Trophoblast cell (in vitro differentiated cells and primary cell): ENCODE measurements around the gene KRT8.

Experiments
- DNase-seq, 2 donors: peaks; one replicate each; pipeline ENCODE4 v3.0.0-alpha.2; 2016
- H2AFZ ChIP-seq: 2 replicates; pipeline ENCODE4 v1.6.1; 2013; ENCODE audit warnings: low read length, moderate library complexity, mild to moderate bottlenecking; ENCODE audit not compliant: insufficient read depth, poor library complexity
- H2AK5ac ChIP-seq: 2 replicates; pipeline ENCODE4 v1.6.1; 2013; ENCODE audit warnings: mild to moderate bottlenecking, low read length
- H2BK120ac ChIP-seq: 2 replicates; pipeline ENCODE4 v1.6.1; 2013; ENCODE audit warnings: low read length, mild to moderate bottlenecking, moderate library complexity; ENCODE audit not compliant: insufficient read depth, poor library complexity
- H2BK12ac ChIP-seq: 2 replicates; pipeline ENCODE4 v1.6.1; 2013; ENCODE audit warnings: mild to moderate bottlenecking, low read length, moderate library complexity
- H2BK5ac ChIP-seq: 2 replicates; pipeline ENCODE4 v1.6.1; 2013; ENCODE audit warnings: low read length, low read depth, moderate library complexity, mild to moderate bottlenecking; ENCODE audit not compliant: poor library complexity
- H3K14ac ChIP-seq: 2 replicates; pipeline ENCODE4 v1.6.1; 2013; ENCODE audit warnings: mild to moderate bottlenecking, low read length
- H3K18ac ChIP-seq: 2 replicates; pipeline ENCODE4 v1.6.1; 2013; ENCODE audit warnings: mild to moderate bottlenecking, low read length
- H3K23ac ChIP-seq: 2 replicates; pipeline ENCODE4 v1.6.1; 2013; ENCODE audit warnings: low read length
- H3K27ac ChIP-seq: 2 replicates; pipeline ENCODE4 v1.5.1; 2013; ENCODE audit warnings: low read depth, mild to moderate bottlenecking, inconsistent platforms, low read length, moderate library complexity
- H3K27me3 ChIP-seq: 2 replicates; pipeline ENCODE4 v1.6.1; 2013; ENCODE audit warnings: inconsistent platforms, mild to moderate bottlenecking, low read length, moderate library complexity; ENCODE audit not compliant: insufficient read depth
- H3K36me3 ChIP-seq, 2 experiments: 1 replicate in 1 of 2; 2 replicates in 1 of 2; pipeline ENCODE4 v1.6.1; 2013; ENCODE audit warnings: low read length in 2 of 2, mild to moderate bottlenecking in 2 of 2, moderate library complexity in 1 of 2; ENCODE audit not compliant: insufficient read depth in 2 of 2, control insufficient read depth in 1 of 2
- H3K4ac ChIP-seq: 2 replicates; pipeline ENCODE4 v1.6.1; 2013; ENCODE audit warnings: low read depth, mild to moderate bottlenecking, low read length, moderate library complexity
- H3K4me1 ChIP-seq, 2 experiments: 1 replicate in 1 of 2; 2 replicates in 1 of 2; pipeline ENCODE4 v1.6.1; 2013; ENCODE audit warnings: low read length in 2 of 2, mild to moderate bottlenecking in 2 of 2, moderate library complexity in 1 of 2; ENCODE audit not compliant: insufficient read depth in 2 of 2, control insufficient read depth in 1 of 2
- H3K4me2 ChIP-seq: 2 replicates; pipeline ENCODE4 v1.6.1; 2013; ENCODE audit warnings: inconsistent platforms, mild to moderate bottlenecking, low read length, moderate library complexity
- H3K4me3 ChIP-seq: 2 replicates; pipeline ENCODE4 v1.5.1; 2013; ENCODE audit warnings: mild to moderate bottlenecking, low read depth, low read length, inconsistent platforms
- H3K79me1 ChIP-seq: one replicate; pipeline ENCODE4 v1.6.1; 2013; ENCODE audit warnings: low read length
- H3K79me2 ChIP-seq: 2 replicates; pipeline ENCODE4 v1.6.1; 2013; ENCODE audit warnings: low read length, mild to moderate bottlenecking; ENCODE audit not compliant: control insufficient read depth, insufficient read depth, poor library complexity
- H3K9ac ChIP-seq: 2 replicates; pipeline ENCODE4 v1.6.1; 2013; ENCODE audit warnings: mild to moderate bottlenecking, low read length
- H3K9me3 ChIP-seq: 2 replicates; pipeline ENCODE4 v1.6.1; 2013; ENCODE audit warnings: low read depth, mild to moderate bottlenecking, control low read depth, inconsistent platforms, low read length; ENCODE audit not compliant: insufficient read depth
- H4K12ac ChIP-seq: 2 replicates; pipeline ENCODE4 v1.6.1; 2013; ENCODE audit warnings: low read depth, mild to moderate bottlenecking, low read length, moderate library complexity
- H4K8ac ChIP-seq: 2 replicates; pipeline ENCODE4 v1.6.1; 2013; ENCODE audit warnings: low read depth, mild to moderate bottlenecking, low read length, moderate library complexity
- H4K91ac ChIP-seq: one replicate; pipeline ENCODE4 v1.6.1; 2013; ENCODE audit warnings: low read depth, mild to moderate bottlenecking, low read length, moderate library complexity
- WGBS: extraction: QIAGEN DNeasy Blood & Tissue Kit; methylation state at CpG from one replicate; pipeline ENCODE4 v1.1.7; 2013; ENCODE audit warnings: missing lambda C conversion rate; ENCODE audit not compliant: insufficient read length, insufficient coverage; ENCODE audit errors: extremely low coverage; 5-methylcytosine and 5-hydroxymethylcytosine counted together

KRT8 gene

DNA sequence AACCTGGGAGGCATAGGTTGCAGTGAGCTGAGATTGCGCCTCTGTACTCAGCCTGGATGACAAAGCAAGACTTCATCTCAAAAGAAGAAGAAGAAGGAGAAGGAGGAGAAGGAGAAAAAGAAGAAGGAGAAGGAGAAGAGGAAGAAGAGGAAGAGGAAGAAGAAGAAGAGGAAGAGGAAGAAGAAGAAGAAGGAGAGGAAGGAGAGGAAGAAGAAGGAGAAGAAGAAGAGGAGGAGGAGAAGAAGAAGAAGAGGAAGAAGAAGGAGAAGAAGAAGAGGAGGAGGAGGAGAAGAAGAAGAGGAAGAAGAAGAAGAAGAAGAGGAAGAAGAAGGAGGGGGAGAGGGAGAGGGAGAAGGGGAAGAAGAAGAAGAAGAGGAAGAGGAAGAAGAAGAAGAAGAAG, 12.9 kb upstream of the KRT8 start:
- Histone ChIP-seq H4K91ac (no peak overlapping the region), H3K23ac (no peak overlapping the region), H2BK5ac (no peak overlapping the region), H3K4me1 (peaks cover 20 to 31% of the 10 kb centered on the region in 2 experiments), H2BK12ac (no peak overlapping the region), H3K4me3 (no peak overlapping the region), H4K8ac (no peak overlapping the region), H3K79me2 (peaks cover 8% of the 10 kb centered on the region), H3K27ac (no peak overlapping the region), H3K9ac (no peak overlapping the region), H2AK5ac (no peak overlapping the region), H3K18ac (no peak overlapping the region), H2AFZ (no peak overlapping the region), H2BK120ac (no peak overlapping the region), H3K4ac (no peak overlapping the region), H3K9me3 (no peaks in the 10 kb centered on the region), H3K14ac (no peak overlapping the region), H3K27me3 (no peaks in the 10 kb centered on the region), H3K79me1 (peaks cover 25% of the 10 kb centered on the region), H3K36me3 (no peaks in the 10 kb centered on the region), H3K4me2 (no peak overlapping the region), H4K12ac (no peak overlapping the region)
- no peak for DNase-seq
- WGBS = no CpG with 5 or more reads among the region's 1 CpG

DNA sequence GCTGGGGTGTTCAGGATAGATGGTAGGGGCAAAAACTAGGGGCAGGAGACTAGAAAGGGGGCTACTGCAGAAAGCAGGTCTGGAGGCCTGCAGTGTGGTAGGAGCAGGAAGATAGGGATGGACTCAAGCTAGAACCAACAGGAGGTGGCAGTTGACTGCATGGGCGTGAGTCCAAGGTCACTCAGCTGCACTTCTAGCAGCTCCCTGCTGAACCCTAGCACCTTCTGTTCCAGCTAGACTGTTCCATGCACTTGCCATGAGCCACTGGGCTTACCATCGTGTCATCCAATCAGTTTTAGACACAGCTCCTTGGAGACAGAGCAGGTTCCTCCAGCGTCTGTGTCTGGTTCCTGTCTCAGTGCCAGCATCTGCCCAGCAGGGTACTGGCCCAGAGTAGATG, 11.3 kb upstream of the KRT8 start:
- H3K4me1 ChIP-seq = peaks cover 9 to 19% of the 10 kb centered on the region in 2 experiments
- H3K4ac ChIP-seq = no peak overlapping the region
- no peak overlapping the region for H2BK5ac ChIP-seq
- H3K79me2 ChIP-seq = peaks cover 4% of the 10 kb centered on the region
- no peak overlapping the region for H2AFZ ChIP-seq
- no peaks in the 10 kb centered on the region for H3K27me3 ChIP-seq
- H3K14ac ChIP-seq = no peak overlapping the region
- no peak overlapping the region for H3K27ac ChIP-seq
- no peaks in the 10 kb centered on the region for H3K36me3 ChIP-seq
- peak overlapping the region; percentile 37 for H2BK12ac ChIP-seq
- no peak overlapping the region for H3K4me2 ChIP-seq
- WGBS = no CpG with 5 or more reads among the region's 3 CpGs
- no peak overlapping the region for H3K18ac ChIP-seq
- H2BK120ac ChIP-seq = no peak overlapping the region
- H4K8ac ChIP-seq = no peak overlapping the region
- peak overlapping the region; percentile 8 for H2AK5ac ChIP-seq
- H3K79me1 ChIP-seq = peaks cover 9% of the 10 kb centered on the region
- DNase-seq = no peak
- H4K91ac ChIP-seq = no peak overlapping the region
- H3K23ac ChIP-seq = no peak overlapping the region
- H3K9ac ChIP-seq = no peak overlapping the region
- no peak overlapping the region for H3K4me3 ChIP-seq
- H4K12ac ChIP-seq = no peak overlapping the region
- no peaks in the 10 kb centered on the region for H3K9me3 ChIP-seq

DNA sequence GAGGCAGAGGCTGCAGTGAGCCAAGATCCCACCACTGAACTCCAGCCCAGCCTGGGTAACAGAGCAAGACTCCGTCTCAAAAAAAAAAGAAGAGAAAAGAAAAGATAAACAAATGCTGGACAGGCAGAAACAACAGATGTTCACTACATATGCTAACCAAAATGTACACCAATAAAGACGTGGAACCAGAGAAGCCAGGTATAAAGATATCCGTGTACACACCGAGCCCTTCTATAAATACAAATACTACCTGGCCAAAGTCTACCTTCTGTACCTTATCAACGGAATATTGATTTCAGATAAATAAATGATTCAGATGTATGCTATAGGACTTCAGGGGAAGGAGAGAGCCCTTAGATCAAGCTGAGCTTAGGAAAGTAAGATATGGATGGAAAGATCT, 10.8 kb upstream of the KRT8 start:
- H2BK120ac ChIP-seq = no peak overlapping the region
- H4K91ac ChIP-seq = no peak overlapping the region
- H3K4me1 ChIP-seq = peaks cover 5 to 15% of the 10 kb centered on the region in 2 experiments
- H3K23ac ChIP-seq = no peak overlapping the region
- H2BK5ac ChIP-seq = no peak overlapping the region
- peaks cover 6% of the 10 kb centered on the region for H3K79me1 ChIP-seq
- H3K36me3 ChIP-seq = no peaks in the 10 kb centered on the region
- no CpG with 5 or more reads among the region's 5 CpGs for WGBS
- no peaks in the 10 kb centered on the region for H3K27me3 ChIP-seq
- H3K4ac ChIP-seq = no peak overlapping the region
- H3K9ac ChIP-seq = no peak overlapping the region
- H3K79me2 ChIP-seq = peaks cover 3% of the 10 kb centered on the region
- no peak overlapping the region for H3K14ac ChIP-seq
- H3K27ac ChIP-seq = no peak overlapping the region
- H4K8ac ChIP-seq = no peak overlapping the region
- H3K9me3 ChIP-seq = no peaks in the 10 kb centered on the region
- H2AK5ac ChIP-seq = no peak overlapping the region
- H2BK12ac ChIP-seq = no peak overlapping the region
- H3K4me3 ChIP-seq = no peak overlapping the region
- no peak overlapping the region for H4K12ac ChIP-seq
- no peak overlapping the region for H3K18ac ChIP-seq
- H3K4me2 ChIP-seq = no peak overlapping the region
- no peak for DNase-seq
- H2AFZ ChIP-seq = no peak overlapping the region

DNA sequence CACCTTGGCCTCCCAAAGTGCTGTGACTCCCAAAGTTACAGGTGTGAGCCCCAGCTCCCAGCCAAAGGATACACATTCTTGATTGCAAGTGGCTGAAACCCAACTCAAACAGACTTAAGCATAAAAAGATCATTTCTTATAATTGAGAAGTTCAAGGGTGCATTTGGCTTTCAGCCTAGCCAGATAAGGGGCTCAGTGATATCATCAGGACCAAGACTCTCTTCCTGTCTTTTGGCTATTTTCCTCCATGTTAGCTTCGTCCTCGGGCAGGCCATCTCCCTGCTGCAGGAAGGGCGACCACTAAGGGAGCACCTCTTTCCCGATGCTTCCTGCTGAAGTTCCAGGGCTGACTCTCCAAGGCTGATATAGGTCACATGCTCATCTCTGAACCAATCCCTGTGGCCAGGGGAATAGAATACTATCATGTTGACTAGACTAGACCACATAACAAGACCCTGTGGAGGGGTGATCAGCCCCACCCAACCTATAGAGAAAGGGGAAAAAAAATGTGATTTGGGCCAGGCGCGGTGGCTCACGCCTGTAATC, 9.8 kb upstream of the KRT8 start:
- no peak overlapping the region for H2AK5ac ChIP-seq
- H3K9ac ChIP-seq = no peak overlapping the region
- H2AFZ ChIP-seq = no peak overlapping the region
- no peak overlapping the region for H2BK12ac ChIP-seq
- no peak overlapping the region for H3K4ac ChIP-seq
- H3K14ac ChIP-seq = no peak overlapping the region
- H3K9me3 ChIP-seq = no peaks in the 10 kb centered on the region
- H3K79me1 ChIP-seq = peaks cover 7% of the 10 kb centered on the region
- DNase-seq = no peak
- peaks cover 6% of the 10 kb centered on the region for H3K79me2 ChIP-seq
- no peak overlapping the region for H4K91ac ChIP-seq
- H2BK120ac ChIP-seq = no peak overlapping the region
- H3K18ac ChIP-seq = no peak overlapping the region
- H3K27me3 ChIP-seq = no peaks in the 10 kb centered on the region
- H3K4me3 ChIP-seq = no peak overlapping the region
- no peak overlapping the region for H2BK5ac ChIP-seq
- H4K12ac ChIP-seq = no peak overlapping the region
- H3K23ac ChIP-seq = no peak overlapping the region
- no peak overlapping the region for H3K4me2 ChIP-seq
- H3K4me1 ChIP-seq = peaks cover 10 to 19% of the 10 kb centered on the region in 2 experiments
- no peaks in the 10 kb centered on the region for H3K36me3 ChIP-seq
- no CpG with 5 or more reads among the region's 7 CpGs for WGBS
- no peak overlapping the region for H4K8ac ChIP-seq
- H3K27ac ChIP-seq = no peak overlapping the region
